ENCODE data around the gene OR52E4. TPM values are rescaled to one million over a fixed set of nuclear protein-coding genes. Genes with fewer than 3 reads are reported as not detected.

Gene OR52E4
- total RNA-seq (2022; extraction: Qiagen RNA extraction; ENCODE audit: low read depth) = not detected in 5 replicates

GRCh38 chr11:5880329-5880728 lies at the start of gene OR52E4:
TSS of gene OR52E4 (plus strand) at chr11:5880629. CDS start at chr11:5884293, 3,664 bp downstream.

GRCh38 chr11:5841797-5842196 lies 38.6 kb upstream of the OR52E4 start, which contains the start of gene OR52E6:
TSS of gene OR52E6 (minus strand) at chr11:5841897. CDS start at chr11:5841897, 0 bp downstream.

GRCh38 chr11:5857590-5857989 lies 22.8 kb upstream of the OR52E4 start, which contains the start of gene OR52E8:
TSS of gene OR52E8 (minus strand) at chr11:5857690. CDS start at chr11:5857690, 0 bp downstream.

GRCh38 chr11:5892908-5893307 lies 12.5 kb downstream of the OR52E4 start, which contains the start of gene OR52E5:
TSS of gene OR52E5 (plus strand) at chr11:5893208. CDS start at chr11:5900777, 7,569 bp downstream.

Other genes with a start within 250 kb of the OR52E4 start
- gene TRIM5, start 195.6 kb upstream of the OR52E4 start, total RNA-seq (2022; extraction: Qiagen RNA extraction; ENCODE audit: low read depth) = 11.8 to 13.5 TPM (median 12.2 TPM) in 5 replicates
- 0.39 to 1.9 TPM (median 0.85 TPM) in 5 replicates for gene TRIM22, start 190.8 kb upstream of the OR52E4 start, total RNA-seq (2022; extraction: Qiagen RNA extraction; ENCODE audit: low read depth)
- gene OR56B1, start 144.2 kb upstream of the OR52E4 start, total RNA-seq (2022; extraction: Qiagen RNA extraction; ENCODE audit: low read depth) = not detected in 5 replicates
- not detected in 5 replicates for gene OR52N4, start 126.4 kb upstream of the OR52E4 start, total RNA-seq (2022; extraction: Qiagen RNA extraction; ENCODE audit: low read depth)
- gene OR52N5, start 97.3 kb upstream of the OR52E4 start, total RNA-seq (2022; extraction: Qiagen RNA extraction; ENCODE audit: low read depth) = not detected in 5 replicates
- gene OR52N1, start 89.4 kb upstream of the OR52E4 start, total RNA-seq (2022; extraction: Qiagen RNA extraction; ENCODE audit: low read depth) = not detected in 5 replicates
- gene OR52N2, start 71.7 kb upstream of the OR52E4 start, total RNA-seq (2022; extraction: Qiagen RNA extraction; ENCODE audit: low read depth) = not detected in 5 replicates
- gene OR52E6, start 38.7 kb upstream of the OR52E4 start, total RNA-seq (2022; extraction: Qiagen RNA extraction; ENCODE audit: low read depth) = not detected in 5 replicates
- not detected in 5 replicates for gene OR52E8, start 22.9 kb upstream of the OR52E4 start, total RNA-seq (2022; extraction: Qiagen RNA extraction; ENCODE audit: low read depth)
- not detected in 5 replicates for gene OR52E5, start 12.6 kb downstream of the OR52E4 start, total RNA-seq (2022; extraction: Qiagen RNA extraction; ENCODE audit: low read depth)
- gene OR56A3, start 61.6 kb downstream of the OR52E4 start, total RNA-seq (2022; extraction: Qiagen RNA extraction; ENCODE audit: low read depth) = not detected in 5 replicates
- gene OR56A5, start 87.9 kb downstream of the OR52E4 start, total RNA-seq (2022; extraction: Qiagen RNA extraction; ENCODE audit: low read depth) = not detected in 5 replicates
- gene OR52L1, start 106.4 kb downstream of the OR52E4 start, total RNA-seq (2022; extraction: Qiagen RNA extraction; ENCODE audit: low read depth) = not detected in 5 replicates
- not detected in 5 replicates for gene OR56A4, start 126.3 kb downstream of the OR52E4 start, total RNA-seq (2022; extraction: Qiagen RNA extraction; ENCODE audit: low read depth)
- gene OR56A1, start 150.1 kb downstream of the OR52E4 start, total RNA-seq (2022; extraction: Qiagen RNA extraction; ENCODE audit: low read depth) = not detected in 5 replicates
- not detected in 5 replicates for gene OR56B4, start 227.1 kb downstream of the OR52E4 start, total RNA-seq (2022; extraction: Qiagen RNA extraction; ENCODE audit: low read depth)